GM18508 (cell line): ENCODE data around the gene PRKD2.

Experiments used
- ATAC-seq: cut with Tn5 transposase; IDR thresholded peaks from one replicate; pipeline ENCODE4 v1.9.1; 2021; ENCODE audit warnings: moderate number of reproducible peaks; ENCODE audit not compliant: insufficient read depth, unreplicated experiment

Gene PRKD2

DNA sequence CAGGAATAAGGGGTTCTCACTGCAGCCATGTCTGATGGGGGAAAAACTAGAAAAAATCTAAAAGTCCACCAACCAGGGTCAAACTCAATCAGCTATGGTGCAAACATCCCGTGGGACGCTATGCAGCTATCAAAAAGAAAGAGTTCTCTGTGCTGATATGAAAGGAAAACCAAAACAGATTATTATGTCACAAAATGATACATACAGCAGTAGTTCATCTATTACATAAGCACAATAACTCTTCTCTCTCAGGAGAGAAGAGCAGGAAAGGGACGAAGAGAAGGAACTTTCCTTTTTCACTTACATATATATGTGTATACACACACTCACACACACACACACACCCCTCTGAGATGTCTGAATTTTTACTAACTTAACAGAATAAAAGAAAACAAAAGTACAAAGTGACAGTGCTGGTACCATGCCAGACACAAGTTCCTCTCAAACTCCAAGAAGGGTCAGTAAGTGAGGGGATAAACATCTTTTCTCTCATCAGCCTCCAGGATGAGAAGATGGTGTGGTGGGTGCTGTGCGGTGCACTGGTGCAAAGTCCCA, 26.1 kb upstream of the PRKD2 start:
- ATAC-seq = no peak

DNA sequence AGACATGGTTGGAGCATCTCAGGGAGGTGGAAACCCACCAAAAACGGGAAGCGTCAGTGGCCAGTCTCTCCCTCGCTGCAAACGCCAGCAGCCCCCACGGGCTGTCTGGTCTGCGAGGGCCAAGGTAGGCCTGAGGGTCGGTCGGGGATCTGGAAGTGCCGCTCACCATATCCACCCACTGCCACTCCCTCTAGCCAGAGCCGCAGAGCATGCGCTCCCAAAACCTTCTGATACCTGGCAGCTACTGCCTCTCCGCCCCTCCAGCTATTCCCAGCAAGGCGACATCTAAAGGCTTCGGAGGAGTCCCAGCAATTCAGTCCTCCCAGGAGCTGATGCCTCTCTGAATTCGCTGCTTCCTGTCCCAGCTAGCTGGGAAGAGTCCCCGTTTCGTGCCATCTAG, 24.5 kb upstream of the PRKD2 start:
- no peak for ATAC-seq

DNA sequence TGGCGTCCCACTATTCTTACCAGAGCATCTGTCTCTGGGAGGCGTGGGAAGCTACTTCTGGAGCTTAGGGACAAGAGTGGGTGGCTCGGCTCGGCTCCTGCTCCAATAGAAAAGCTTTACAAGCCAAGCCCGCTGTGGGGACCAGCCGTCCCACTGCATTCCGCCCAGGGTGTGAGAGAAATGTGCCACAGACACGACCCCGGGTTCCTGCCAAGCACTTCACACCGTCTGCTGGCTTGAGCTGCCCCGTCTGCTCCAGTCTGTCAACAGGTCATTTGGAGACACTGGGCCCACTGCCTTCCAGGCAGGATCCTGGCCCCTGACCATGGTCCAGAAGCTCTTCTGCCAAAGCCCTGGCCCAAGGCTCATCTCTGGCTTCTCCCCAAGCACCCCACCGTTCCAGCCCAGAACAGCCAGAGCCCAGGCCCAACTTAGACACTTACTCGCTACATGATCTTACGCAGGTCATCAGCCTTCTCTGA, 22.4 kb upstream of the PRKD2 start:
- ATAC-seq = no peak

DNA sequence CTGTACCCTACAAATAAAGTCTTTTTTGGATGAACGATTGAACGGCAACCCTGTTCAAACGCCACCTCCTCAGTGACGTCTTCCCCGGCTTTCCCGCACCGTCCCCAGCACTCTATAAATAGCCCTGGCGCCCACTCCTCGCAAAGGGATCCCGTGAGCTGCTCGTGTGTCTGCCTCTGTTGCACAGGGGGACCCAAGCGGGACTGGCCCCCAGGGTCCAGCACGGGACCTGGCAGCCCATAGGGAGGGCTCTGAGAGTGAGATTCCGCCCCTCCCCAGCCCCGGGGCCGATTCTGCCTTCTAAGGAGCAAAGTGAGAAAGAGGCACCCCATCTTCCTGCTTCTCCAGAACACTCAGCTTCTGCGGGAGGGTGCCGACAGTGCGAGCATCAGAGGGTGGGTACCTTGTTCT, 20.9 kb upstream of the PRKD2 start:
- no peak for ATAC-seq

DNA sequence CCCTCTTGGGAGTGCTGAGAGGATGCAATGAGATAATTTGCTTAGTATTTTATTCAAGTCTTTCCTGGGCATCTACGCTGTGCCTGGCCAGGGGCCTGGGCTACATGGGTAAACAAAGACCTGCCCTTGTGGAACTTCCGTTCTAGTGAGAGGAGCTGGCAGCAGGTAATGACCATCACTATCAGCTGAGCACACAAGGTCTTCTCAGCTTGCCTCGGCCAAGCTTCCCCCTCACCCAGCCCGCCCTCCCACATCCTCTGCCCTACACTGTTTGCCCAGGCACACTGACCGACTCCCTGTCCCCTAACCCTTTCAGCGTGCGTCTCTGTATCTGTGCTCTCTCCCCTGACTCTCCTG, 20.4 kb upstream of the PRKD2 start:
- no peak for ATAC-seq

DNA sequence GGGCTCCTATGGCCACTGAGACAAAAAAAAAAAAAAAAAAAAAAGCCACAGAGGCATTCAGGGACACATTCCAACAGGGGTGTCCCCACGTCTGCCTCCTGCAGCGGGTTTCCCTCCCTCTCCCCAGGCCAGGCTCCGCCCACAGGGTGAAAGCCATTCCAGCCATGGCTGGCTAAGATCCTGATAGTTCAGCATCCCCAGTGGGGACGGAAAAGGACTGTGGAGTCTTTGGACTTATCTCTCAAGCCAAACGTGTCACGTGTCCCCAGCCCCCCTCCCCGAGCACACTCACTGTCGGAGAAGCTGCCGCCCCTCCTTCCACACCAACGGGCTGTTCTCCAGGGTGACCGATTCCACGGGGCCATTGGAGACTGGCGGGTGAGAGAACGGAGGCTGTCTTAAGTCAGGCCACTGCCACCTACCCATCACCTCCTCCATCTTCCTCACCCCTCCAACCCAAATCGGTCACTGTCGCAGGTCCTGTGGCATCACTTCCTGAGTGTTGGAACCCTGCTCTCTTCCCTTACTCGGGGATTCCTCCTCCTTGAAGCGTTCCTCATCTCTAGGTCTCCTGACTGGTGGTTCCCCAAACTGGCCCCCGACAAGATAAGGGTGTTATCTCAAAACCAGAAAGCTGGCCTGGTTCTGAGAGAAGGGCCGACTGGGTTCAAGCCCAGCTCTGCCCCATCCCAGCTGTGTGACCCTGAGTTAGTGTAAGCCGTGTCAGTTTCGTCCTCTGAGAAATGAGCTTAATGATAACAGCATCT, 19.8 kb upstream of the PRKD2 start:
- ATAC-seq = no peak

DNA sequence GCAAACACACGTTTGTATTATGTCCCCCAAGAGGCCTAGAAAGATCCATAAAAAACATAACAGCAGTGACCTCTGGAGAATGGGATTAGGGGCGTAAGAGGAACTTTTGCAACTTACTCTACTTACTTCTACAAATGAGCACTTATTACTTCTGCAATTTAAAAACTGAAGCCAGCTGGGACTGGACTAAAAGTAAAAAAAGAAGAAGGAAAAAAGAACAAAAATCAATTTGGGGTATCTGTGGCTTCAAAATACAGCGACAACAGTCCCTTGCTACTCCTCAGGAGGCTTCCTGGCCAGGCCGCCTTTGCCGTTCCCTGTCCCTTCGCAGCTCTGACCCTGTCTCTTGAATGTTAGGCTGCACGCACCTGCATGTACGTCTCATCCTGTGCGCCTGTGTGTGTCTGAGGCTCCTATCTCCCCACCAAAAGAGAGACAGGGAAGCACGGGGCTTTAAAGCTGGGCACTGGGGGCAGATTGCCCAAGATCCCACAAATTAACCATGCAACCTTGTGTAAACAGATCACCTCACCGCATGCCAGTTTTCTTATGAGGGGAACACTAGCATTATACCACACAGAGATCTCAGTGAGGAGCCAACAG, 16.9 kb upstream of the PRKD2 start:
- ATAC-seq = no peak

DNA sequence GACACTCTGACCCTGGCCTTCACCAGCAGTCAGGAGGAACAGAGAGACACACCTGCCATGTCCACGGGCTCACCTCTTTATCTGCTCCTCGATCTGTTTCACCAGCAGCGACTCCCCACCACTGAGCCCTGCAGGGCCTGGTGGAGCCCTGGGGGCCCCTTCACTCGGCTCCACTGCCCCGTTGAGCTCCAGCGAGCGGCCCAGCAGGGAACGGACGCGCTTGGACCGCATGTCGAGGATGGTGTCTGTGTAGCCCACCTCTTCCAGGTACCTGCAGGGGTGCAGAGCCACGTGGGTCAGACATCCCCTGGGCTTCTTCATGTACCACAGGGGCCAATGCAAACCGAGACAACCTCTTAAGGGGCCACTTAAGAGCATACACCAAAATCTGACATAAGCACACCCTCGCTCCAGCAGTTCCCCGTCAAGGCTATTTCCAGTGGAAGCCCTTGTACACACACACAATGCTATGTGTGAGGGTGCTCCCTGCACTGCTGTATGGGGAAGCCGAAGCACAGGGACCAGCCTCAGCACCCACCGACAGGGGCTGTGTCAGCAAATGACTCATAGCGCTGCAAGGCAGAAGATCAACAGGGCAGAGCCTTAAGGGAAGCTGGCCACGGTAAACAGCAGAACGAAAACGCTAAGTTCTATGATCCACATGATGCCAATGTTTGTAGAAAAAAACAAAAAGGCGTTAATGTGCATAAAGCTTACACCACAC, 16.2 kb upstream of the PRKD2 start:
- no peak for ATAC-seq

DNA sequence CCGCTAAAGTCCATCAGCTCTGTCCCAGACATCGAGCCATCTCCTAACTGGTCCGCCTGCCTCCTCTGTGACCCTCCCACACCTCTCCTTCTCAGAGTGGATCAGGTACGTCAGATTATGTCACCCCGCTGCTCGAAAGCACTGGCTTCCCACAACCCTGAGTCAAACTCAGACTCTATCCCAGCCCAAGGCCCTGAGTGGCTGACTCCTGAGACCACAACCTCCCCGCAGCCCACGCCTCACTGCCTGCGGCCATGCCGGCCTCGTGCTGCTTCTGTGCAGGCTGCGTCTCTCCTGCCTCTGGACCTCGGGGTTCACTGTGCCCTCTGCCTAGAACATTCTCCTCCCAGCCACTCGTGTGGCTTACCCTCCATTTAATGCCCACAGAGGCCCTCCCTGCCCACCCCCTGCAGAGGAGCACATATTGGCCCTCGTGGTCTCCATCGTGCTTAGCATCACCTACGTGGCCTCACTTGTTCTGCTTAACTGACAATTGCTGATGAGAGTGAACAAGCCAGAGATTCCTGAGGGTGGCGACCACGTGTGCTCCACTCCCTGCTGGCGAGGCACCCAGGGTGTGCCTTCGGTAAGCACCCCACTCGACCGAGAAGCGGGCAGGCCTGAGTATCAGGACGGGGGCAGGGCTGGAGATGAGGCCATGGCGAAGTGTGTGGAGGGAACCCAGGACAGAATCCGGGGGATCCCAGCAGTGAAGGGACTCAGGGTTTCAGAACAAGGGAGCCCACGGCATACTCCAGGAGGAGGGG, 15.4 kb upstream of the PRKD2 start:
- ATAC-seq = no peak

DNA sequence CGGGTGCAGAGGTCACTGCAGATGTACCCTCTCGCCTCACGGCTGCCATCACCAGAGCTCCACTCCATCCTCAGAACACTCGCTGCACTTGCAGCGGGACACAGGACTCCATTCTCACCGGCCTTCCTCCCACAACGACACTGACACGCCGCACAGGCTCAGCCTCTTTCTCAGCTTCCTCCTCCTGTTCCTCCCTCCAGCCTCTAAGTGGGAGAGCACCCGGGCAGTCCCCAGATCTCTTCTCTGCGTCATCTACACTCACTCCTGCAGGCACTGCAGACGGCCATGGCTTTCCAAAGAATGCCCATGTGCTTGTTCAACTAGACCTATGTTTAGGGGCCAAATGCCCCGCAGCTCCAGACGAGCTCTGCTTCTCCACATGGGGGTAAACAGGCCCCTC, 14.7 kb upstream of the PRKD2 start:
- no peak for ATAC-seq

DNA sequence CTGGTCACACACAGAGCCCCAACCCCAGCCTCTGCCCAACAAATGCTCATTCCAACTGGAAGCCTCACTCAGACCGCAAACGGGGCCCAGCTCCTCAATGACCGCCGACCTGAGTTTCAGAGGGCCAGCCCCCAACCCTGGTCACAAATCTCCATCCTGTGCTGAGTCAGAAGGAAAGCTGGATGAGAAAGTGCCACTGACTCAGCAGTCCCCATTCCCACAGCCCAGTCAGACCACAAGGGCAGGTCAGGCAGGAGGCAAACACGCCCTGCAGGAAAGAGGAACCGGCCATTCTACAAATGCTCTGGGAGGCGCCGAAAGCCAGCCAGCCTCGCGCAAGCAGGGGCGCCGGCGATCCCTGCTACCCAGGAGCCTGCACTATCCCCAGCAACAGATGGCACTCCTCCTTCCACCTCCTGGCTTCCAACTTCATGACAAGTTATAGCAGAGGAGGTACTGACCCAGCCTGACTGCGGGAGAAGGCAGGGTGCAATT, 14.1 kb upstream of the PRKD2 start:
- ATAC-seq = no peak

DNA sequence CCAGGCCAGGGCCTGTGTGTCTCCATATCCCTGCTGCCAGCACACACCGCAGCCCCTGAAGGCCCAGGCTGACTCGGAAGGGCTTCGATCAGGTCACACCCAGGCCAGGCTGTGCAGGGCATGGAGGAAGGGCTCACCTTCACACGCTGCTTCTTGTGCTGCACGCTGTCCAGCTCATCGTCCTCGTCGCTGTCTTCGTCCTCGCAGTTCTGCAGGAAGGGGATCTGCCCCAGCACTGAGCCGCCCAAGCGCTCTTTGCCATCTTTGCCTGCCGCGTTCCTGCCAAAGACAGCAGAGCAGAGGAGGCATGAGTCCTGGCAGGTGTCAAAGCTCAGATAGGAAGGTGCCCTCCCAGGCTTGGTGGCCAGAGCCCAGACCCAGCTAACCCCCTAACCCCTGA, 13.7 kb upstream of the PRKD2 start:
- ATAC-seq = no peak

DNA sequence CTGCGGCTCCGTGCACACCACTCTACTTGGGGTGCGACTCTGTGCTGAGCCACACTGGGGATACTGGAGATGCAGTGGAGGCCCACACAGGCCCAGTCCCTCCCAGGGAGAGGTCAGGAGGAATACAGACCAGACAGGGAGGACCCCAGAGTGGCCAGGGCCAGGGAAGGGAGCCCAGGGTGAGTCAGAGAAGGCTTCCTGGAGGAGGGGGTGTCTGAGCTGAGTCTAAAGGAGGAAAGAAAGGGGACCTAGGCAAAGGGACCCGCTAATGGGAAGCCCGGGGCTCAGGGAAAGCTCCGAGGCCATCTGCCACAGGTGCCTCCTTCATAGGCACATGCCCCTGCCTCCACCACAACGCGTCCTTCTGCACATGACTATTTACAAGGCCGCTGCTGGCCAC, 13.3 kb upstream of the PRKD2 start:
- no peak for ATAC-seq

DNA sequence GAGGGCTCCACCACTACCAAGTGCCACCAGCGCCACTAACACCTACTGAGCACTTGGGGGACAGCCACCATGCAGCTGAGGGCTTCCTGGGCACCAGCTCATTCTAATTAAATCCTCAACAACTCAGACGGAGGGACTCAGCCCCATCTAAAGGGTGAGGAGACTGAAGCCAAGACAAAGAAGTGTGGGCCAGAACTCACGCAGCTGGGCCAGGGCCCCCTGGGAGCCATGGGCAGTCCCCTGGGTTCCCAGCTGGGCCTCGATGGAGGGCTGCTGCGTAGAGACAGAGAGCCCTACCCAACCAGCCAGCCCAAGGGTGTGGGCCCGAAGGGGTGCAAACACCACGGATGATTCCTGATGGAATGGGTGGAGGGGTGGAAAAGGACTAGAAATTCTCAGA, 12.8 kb upstream of the PRKD2 start:
- ATAC-seq = no peak

DNA sequence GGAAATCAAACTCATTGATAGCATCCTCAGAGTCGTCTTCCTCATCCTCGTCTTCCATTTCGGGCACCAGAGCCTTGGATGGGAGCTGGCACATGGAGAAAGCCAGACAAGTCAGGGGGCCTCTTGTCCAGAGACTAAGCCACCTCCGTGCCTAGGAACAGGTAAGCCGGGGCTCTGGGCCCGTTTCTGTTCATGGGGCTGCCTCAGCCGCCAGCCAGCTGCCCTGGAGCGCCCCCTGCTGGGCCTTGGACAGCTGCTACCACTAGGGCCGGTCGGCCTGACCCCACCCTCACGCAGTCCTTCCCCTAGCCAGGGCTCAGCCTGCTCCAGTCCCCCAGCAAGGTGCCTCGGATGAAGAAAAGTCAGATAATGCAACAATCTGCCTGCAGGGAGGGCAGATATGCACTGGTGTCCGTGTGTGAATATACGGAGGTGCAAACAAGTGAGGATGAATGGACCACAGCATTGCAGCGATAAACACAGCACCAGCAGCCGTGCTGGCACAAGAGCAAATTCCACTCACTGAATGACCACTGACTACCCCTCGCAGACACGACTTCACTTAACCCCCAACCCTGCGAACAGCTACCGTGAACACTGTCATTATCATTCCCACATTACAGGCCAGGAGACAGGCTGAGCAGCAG, 11.9 kb upstream of the PRKD2 start:
- no peak for ATAC-seq

DNA sequence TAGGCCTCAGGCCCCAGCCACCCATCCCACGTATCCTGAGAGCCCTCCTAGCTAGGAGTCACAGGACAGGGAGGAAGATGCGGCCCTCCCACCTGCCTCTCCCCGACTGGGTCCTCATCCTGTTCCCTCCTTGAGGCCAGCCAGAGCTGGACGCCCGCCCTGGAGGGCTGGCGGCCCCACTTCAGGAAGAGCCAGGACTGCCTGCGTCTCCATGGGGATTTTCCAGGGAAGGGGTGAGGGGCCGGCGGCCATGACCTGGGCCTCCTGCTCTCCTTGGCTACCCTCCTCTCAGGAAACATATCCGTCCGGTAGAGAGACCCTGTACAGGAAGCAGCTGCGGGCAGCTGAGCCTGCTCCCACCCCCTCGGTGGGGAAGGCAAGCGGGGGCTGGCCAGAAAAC, 11.3 kb upstream of the PRKD2 start:
- ATAC-seq = no peak

DNA sequence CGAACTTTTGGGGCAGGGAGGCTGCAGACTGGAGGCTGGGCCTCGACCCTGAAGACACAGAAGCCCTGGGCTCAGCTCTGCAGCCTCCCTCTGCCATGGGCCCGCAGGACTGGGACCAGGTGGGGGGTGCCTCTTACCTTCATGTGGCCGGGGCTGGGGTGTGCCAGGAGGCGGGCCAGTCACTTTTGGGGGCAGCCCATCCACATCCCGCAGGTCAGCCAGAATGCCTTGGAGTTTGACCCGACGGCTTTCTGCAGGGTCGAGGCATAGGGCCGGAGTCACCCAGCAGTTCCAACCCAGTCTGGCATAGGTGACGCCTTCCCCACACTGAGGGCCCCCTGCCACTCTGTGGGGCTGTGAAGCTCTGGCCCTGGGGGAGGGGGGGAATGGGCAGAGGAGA, 10.8 kb upstream of the PRKD2 start:
- ATAC-seq = no peak

DNA sequence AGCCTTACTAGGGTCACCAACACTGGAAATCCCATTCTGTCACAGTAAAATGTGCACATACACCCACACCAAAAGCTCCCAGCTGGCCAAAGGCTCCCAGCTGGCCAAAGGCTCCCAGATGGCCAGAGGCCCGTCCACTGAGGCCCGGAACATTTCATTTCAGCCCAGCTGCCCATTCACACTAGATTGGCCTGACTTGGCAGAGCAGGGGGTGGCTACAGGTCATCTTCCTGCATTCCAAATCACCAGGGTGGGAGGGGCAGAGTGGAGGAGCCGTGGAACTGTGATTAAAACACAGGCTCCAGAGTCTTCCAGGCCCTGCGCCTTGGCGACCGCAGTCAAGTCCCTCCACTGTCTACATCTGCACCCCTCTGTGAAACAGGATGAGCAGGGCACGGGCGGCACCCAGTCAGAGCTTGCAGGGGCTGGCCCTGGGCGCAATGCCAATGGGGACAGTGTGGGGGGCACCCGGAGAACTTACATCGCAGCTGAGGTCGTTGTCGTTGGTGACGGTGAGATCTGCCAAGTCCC, 10.1 kb upstream of the PRKD2 start:
- no peak for ATAC-seq

DNA sequence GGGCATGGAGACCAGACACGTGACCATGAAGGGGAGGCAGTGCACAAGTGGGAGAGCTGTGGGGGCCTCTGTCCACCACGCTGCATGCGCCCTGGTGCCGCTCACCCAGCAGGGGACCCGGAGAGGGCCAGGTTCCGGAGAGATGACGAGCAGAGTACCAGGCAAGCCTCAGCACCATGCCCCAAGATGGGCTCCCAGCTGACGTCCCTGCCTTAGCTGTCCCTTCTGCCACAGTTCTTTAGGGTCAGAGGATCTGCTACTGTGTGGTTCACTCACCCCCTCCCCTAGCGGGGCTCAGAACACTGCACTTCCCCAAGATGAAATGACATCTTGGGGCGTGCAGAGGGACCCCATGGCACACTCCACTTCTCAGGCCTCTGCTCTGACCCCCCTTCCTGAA, 9.6 kb upstream of the PRKD2 start:
- ATAC-seq = no peak
